Spleen (tissue), 11 donors: ENCODE results near the gene PIGR. TPM values are rescaled to one million over a fixed set of nuclear protein-coding genes. Genes with fewer than 3 reads are reported as not detected.

Experiments used
- DNase-seq: peaks from one replicate; pipeline ENCODE4 v3.0.0-alpha.2; 2020
- H3K27ac ChIP-seq, 8 donors: fragments of 200-600 bp; sonication (generic) in 7 of 8; 1 replicate in 4 of 8; 2 replicates in 4 of 8; pipeline versions ENCODE4 v1.5.0 to v1.8.0; 2016 to 2021; ENCODE audit warnings: inconsistent platforms in 4 of 8, mild to moderate bottlenecking in 4 of 8, moderate library complexity in 1 of 8
- H3K27me3 ChIP-seq, 7 donors: fragments of 200-600 bp; sonication (generic) in 6 of 7; replicated peaks in 1 of 7; 1 replicate in 4 of 7; 2 replicates in 3 of 7; pipeline versions ENCODE4 v1.5.0 to v1.8.0; 2016 to 2021; ENCODE audit warnings: inconsistent platforms in 3 of 7, mild to moderate bottlenecking in 1 of 7
- H3K36me3 ChIP-seq, 6 donors: fragments of 200-600 bp; sonication (generic) in 5 of 6; 1 replicate in 4 of 6; 2 replicates in 2 of 6; pipeline versions ENCODE4 v1.5.0 to v1.8.0; 2016 to 2021; ENCODE audit warnings: inconsistent platforms in 2 of 6
- H3K4me1 ChIP-seq, 6 donors: fragments of 200-600 bp; sonication (generic) in 5 of 6; 1 replicate in 3 of 6; 2 replicates in 3 of 6; pipeline versions ENCODE4 v1.5.0 to v1.8.0; 2016 to 2021; ENCODE audit warnings: inconsistent platforms in 3 of 6
- H3K4me3 ChIP-seq, 8 donors: fragments of 200-600 bp; sonication (generic) in 7 of 8; 1 replicate in 4 of 8; 2 replicates in 4 of 8; pipeline versions ENCODE4 v1.5.0 to v1.8.0; 2016 to 2021; ENCODE audit warnings: inconsistent platforms in 4 of 8, mild to moderate bottlenecking in 4 of 8, moderate library complexity in 2 of 8
- H3K9me3 ChIP-seq, 8 donors: fragments of 200-600 bp; sonication (generic) in 7 of 8; 1 replicate in 4 of 8; 2 replicates in 4 of 8; pipeline versions ENCODE4 v1.5.0 to v1.8.0; 2016 to 2021; ENCODE audit warnings: inconsistent platforms in 4 of 8
- POLR2A ChIP-seq, 3 donors: fragments of 450-650 bp; IDR thresholded peaks; one replicate each; pipeline ENCODE4 v1.5.1; 2017; ENCODE audit warnings: antibody characterized with exemption in 3 of 3, mild to moderate bottlenecking in 1 of 3
- POLR2AphosphoS5 ChIP-seq, 3 donors: sonication (generic); formaldehyde crosslinking; IDR thresholded peaks; one replicate each; pipeline ENCODE4 v1.5.1; 2017; ENCODE audit warnings: antibody characterized with exemption in 3 of 3
- WGBS, 5 donors: extraction: QIAGEN DNeasy Blood & Tissue Kit in 3 of 5; methylation state at CpG; one replicate each; pipeline versions ENCODE4 v1.1.5 to v1.1.7; 2013 to 2018; 5-methylcytosine and 5-hydroxymethylcytosine counted together
- intact Hi-C: fragments of 100-400 bp; cut with DNase I; formaldehyde crosslinking; loops from one replicate; pipeline ENCODE4 v1.15.0; 2023; ENCODE audit warnings: low total_unique reads
- polyA plus RNA-seq, 3 donors: library from polyadenylated mRNA; stranded (reverse); fragments of 200-250 nt; gene quantifications; one replicate each; pipeline ENCODE4 v1.2.1, GENCODE V29; 2013
- total RNA-seq, 7 donors: library from RNA; depleted of rRNA in 3 of 7; stranded (reverse); fragments of >200 nt in 3 of 7; fragmentation: NEBNext Ultra II Directional in 4 of 7; extraction: Animal tissue kit (Norgen Biotek cat#: 25700) in 4 of 7; gene quantifications; one replicate each; pipeline versions ENCODE4 v1.1.0 to v1.2.1, GENCODE V29; 2016 to 2021
- TF ChIP-seq, protein P1 (sequence below), 11 experiments: fragments of 200-600 bp in 7 of 11; fragments of 450-650 bp in 4 of 11; sonication (generic) in 4 of 11; IDR thresholded peaks in 8 of 11; conservative IDR thresholded peaks in 3 of 11; 1 replicate in 7 of 11; 2 replicates in 4 of 11; pipeline versions ENCODE4 v1.4.0 to v1.8.0; 2016 to 2021; ENCODE audit warnings: antibody characterized with exemption in 11 of 11, inconsistent platforms in 4 of 11, mild to moderate bottlenecking in 1 of 11
- donor health status: healthy with polysubstance abuse.
- donor health status: DM: no; HTN: no; CAD: no; lungs with moderate emphysema.
- donor health status: DM: no; HTN: no; CAD: no.
- donor health status: Bipolar disorder and iron deficiency.
- donor health status: healthy.
- donor health status: DM: no; HTN: no; CAD: no.
- donor health status: DM: yes; HTN: yes; CAD: no.

Gene PIGR
- total and polyA plus RNA-seq, 10 donors, result 0.13 to 1.7 (median 0.89) TPM

DNA sequence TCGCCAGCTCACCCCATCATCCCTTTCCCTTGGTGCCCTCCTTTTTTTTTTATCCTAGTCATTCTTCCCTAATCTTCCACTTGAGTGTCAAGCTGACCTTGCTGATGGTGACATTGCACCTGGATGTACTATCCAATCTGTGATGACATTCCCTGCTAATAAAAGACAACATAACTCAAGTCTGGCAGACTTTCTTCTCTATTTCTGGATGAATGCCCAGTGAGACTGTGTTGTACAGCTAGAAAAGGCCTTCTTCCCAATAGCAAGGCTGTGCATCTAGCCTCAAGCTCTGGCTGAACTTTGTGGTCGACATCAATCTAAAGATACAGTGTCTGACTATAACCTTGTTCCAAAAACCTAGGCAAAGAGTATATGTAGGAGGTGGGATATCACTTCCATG lies 42.6 kb downstream of the PIGR start:
- DNase-seq, result no peak
- H3K9me3 ChIP-seq, result no peaks in the 10 kb centered on the region
- no peak overlapping the region for H3K4me3 ChIP-seq
- WGBS, 5 donors, result 82 to 96% (median 91%) methylated on average over 2 of the region's 2 CpGs
- TF ChIP-seq POLR2AphosphoS5 (IDR thresholded peaks at IDR 0.05), result peak in 1 of 3 donors; percentile 34
- no peak for TF ChIP-seq POLR2A (IDR thresholded peaks at IDR 0.05)
- TF ChIP-seq, protein P1, sequence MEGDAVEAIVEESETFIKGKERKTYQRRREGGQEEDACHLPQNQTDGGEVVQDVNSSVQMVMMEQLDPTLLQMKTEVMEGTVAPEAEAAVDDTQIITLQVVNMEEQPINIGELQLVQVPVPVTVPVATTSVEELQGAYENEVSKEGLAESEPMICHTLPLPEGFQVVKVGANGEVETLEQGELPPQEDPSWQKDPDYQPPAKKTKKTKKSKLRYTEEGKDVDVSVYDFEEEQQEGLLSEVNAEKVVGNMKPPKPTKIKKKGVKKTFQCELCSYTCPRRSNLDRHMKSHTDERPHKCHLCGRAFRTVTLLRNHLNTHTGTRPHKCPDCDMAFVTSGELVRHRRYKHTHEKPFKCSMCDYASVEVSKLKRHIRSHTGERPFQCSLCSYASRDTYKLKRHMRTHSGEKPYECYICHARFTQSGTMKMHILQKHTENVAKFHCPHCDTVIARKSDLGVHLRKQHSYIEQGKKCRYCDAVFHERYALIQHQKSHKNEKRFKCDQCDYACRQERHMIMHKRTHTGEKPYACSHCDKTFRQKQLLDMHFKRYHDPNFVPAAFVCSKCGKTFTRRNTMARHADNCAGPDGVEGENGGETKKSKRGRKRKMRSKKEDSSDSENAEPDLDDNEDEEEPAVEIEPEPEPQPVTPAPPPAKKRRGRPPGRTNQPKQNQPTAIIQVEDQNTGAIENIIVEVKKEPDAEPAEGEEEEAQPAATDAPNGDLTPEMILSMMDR (IDR thresholded peaks at IDR 0.05 in 8 of 11, conservative IDR thresholded peaks at IDR 0.05 in 3 of 11), result no peak
- peaks cover 0 to 68% (median 33%) of the 10 kb centered on the region in 6 donors for H3K36me3 ChIP-seq
- intact Hi-C loops, result no loop called here
- peaks cover 0 to 15% (median 0%) of the 10 kb centered on the region in 7 donors for H3K27me3 ChIP-seq
- peaks cover 22 to 59% (median 42%) of the 10 kb centered on the region in 6 donors for H3K4me1 ChIP-seq
- no peak overlapping the region for H3K27ac ChIP-seq

DNA sequence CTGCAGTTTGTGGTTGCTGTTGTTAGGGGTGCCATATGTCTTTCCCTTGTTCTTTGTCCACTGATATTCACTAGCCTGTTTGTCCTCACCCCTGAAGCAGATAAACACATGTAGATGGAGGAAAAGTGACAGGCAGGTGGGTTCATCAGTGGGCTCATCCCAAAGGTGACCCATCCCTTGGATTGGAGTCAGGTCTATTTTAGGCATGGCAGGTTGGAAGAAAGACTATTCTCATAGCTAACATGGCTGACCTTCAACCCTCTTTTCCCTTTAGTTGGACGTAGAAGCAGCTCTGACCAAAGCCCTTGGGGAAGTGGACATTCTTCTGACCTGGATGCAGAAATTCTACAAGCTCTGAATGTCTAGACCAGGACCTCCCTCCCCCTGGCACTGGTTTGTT lies 43.6 kb downstream of the PIGR start:
- peaks cover 0 to 58% (median 29%) of the 10 kb centered on the region in 6 donors for H3K36me3 ChIP-seq
- no peak overlapping the region for H3K4me3 ChIP-seq
- intact Hi-C loops, result no loop called here
- peaks cover 0 to 5% (median 0%) of the 10 kb centered on the region in 7 donors for H3K27me3 ChIP-seq
- no peaks in the 10 kb centered on the region for H3K9me3 ChIP-seq
- WGBS, 5 donors, result 69 to 87% (median 83%) methylated on average over 1 of the region's 1 CpG
- peaks cover 20 to 57% (median 32%) of the 10 kb centered on the region in 6 donors for H3K4me1 ChIP-seq
- no peak overlapping the region for H3K27ac ChIP-seq
- DNase-seq, result no peak
- no peak for TF ChIP-seq POLR2A (IDR thresholded peaks at IDR 0.05)
- TF ChIP-seq POLR2AphosphoS5 (IDR thresholded peaks at IDR 0.05), result peak in 1 of 3 donors; percentile 76

DNA sequence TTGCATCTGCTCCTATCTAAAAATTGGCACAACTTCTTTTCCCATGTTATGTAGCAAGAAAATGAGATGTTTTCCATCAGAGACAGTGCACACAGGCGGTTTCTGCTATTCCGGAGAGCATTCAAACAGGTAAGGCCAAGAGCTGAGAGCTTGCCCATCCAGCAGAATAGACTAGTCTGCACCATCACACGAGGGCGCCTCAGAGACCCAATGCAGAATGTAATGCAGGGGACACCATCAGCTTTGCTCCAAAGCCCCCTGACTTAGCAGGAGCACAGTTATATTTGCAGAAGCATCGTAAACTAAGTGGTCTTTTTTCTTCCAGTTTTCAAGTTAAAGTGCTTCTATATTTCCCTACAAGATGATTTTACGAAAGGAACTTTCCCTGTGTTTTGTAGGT lies 44.3 kb downstream of the PIGR start:
- Histone ChIP-seq H3K36me3 (peaks cover 0 to 51% (median 24%) of the 10 kb centered on the region in 6 donors), H3K4me3 (no peak overlapping the region), H3K27me3 (no peaks in the 10 kb centered on the region), H3K27ac (peak overlapping the region in 1 of 8 donors; percentile 40), H3K4me1 (peaks cover 14 to 50% (median 25%) of the 10 kb centered on the region in 6 donors), H3K9me3 (no peaks in the 10 kb centered on the region)
- peak in 1 of 3 donors; percentile 25 for TF ChIP-seq POLR2AphosphoS5 (IDR thresholded peaks at IDR 0.05)
- TF ChIP-seq, protein P1 (IDR thresholded peaks at IDR 0.05 in 8 of 11, conservative IDR thresholded peaks at IDR 0.05 in 3 of 11), result no peak
- 84 to 95% (median 91%) methylated on average over 6 of the region's 6 CpGs for WGBS, 5 donors
- no peak for DNase-seq
- intact Hi-C loops, result no loop called here

DNA sequence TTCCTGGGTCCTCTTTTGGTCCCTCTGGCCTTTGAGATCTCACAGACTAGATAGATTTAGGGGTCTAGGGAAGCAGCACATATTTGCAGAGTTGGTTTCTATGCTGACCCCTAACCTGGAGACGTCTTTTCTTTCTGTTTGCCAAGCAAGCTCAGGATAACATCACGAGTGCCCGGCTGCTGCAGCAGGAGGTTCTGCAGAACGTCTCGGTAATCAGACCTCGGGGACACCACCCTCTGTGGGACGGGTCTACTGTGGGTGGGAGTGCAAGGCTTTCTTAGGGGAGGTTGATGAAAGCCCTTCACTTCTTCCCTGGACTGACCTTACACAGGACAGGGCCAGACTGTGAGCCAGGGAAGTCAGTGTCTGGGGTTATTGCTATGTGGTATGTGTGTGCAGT lies 46.1 kb downstream of the PIGR start:
- DNase-seq, result peak; percentile 69
- intact Hi-C loops, result no loop called here
- no peak overlapping the region for H3K4me3 ChIP-seq

More for the DNA sequence above, 46.1 kb downstream of the PIGR start:
- Histone ChIP-seq H3K36me3 (peaks cover 0 to 36% (median 23%) of the 10 kb centered on the region in 6 donors), H3K9me3 (no peaks in the 10 kb centered on the region), H3K27ac (peak overlapping the region in 6 of 8 donors; percentile 23 to 66 (median 41)), H3K27me3 (no peaks in the 10 kb centered on the region), H3K4me1 (peaks cover under 1 to 33% (median 10%) of the 10 kb centered on the region in 6 donors)
- TF ChIP-seq, protein P1 (IDR thresholded peaks at IDR 0.05 in 8 of 11, conservative IDR thresholded peaks at IDR 0.05 in 3 of 11), result no peak
- TF ChIP-seq POLR2AphosphoS5 (IDR thresholded peaks at IDR 0.05), result peak; percentile 43 to 86 (median 56)
- 87 to 98% (median 89%) methylated on average over 5 to 7 of the region's 7 CpGs for WGBS, 5 donors
